ENCODE results near the gene CDC25C. TPM values are rescaled to one million over a fixed set of nuclear protein-coding genes. Genes with fewer than 3 reads are reported as not detected.

Gene CDC25C
- total and polyA plus RNA-seq, 2 of the 4 experiments (the other 2 are of a cell fraction), result 7.3 to 8.2 TPM

DNA sequence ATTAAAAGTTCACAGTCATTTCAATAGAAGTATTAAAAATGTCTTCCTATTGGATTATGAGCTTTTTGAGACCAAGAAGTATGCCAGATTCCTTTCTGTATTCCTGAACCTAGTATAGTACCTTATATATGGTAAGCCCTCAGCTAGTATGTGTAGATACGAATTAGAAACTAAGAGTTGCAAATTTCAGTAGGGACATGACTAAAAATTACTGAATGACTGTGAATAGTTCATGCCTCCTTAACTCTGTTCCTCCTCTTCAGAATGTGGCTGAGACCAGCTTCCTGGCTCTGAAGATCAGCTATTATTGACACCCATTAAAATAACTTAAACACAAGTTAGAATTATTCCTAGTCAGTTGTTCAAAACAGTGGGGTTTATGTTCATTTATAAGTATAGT, 40.6 kb upstream of the CDC25C start:
- CTCF ChIA-PET, result interaction anchor here (1.1 to 1.5 kb wide), 2 partner anchors 19 to 20 kb away, joined by 4 to 5 read pairs; partner anchors contain the start of gene KDM3B

More for the DNA sequence above, 40.6 kb upstream of the CDC25C start:
- no peak for DNase-seq
- Histone ChIP-seq H3K23ac (ENCODE audit: low read depth, low read length) (no peak overlapping the region), H4K5ac (ENCODE audit: low read depth, low read length) (no peak overlapping the region), H3K79me1 (ENCODE audit: low read depth in 1 of 2, low read length in 2 of 2) (peaks cover 30 to 52% of the 10 kb centered on the region in 2 experiments), H3K9me1 (ENCODE audit: insufficient read depth, low read length) (peaks cover 7% of the 10 kb centered on the region; the same call in 1 of the 2 replicates), H2AK9ac (replicated peaks; ENCODE audit: low read depth, low read length, poor library complexity) (no peak overlapping the region), H3K4me2 (ENCODE audit: low read depth, low read length) (no peak overlapping the region), H3K27ac (ENCODE audit: insufficient read depth, low read length) (no peak overlapping the region), H3K4me3 (ENCODE audit: insufficient read depth, low read depth, low read length) (no peak overlapping the region), H2BK15ac (ENCODE audit: low read depth, low read length) (no peak overlapping the region), H3K4me1 (ENCODE audit: control insufficient read depth, insufficient read depth, low read length) (peaks cover 4% of the 10 kb centered on the region; the same call in 1 of the 2 replicates), H2BK20ac (ENCODE audit: low read depth, low read length) (no peak overlapping the region), H3K4ac (ENCODE audit: low read depth, low read length) (no peak overlapping the region), H3K18ac (ENCODE audit: low read depth, low read length) (no peak overlapping the region), H4K91ac (ENCODE audit: insufficient read depth, low read depth, low read length) (no peak overlapping the region), H3K14ac (replicated peaks; ENCODE audit: low read depth, low read length) (no peak overlapping the region), H4K8ac (ENCODE audit: low read depth in 2 of 2, low read length in 2 of 2) (no peak overlapping the region), H3K56ac (ENCODE audit: extremely low read depth, insufficient read depth, low read length) (no peak overlapping the region), H2BK5ac (ENCODE audit: low read depth, low read length, poor library complexity, severe bottlenecking) (no peak overlapping the region), H2BK120ac (ENCODE audit: low read depth, low read length) (no peak overlapping the region), H3K9me3 (ENCODE audit: control insufficient read depth, insufficient read depth, low read length) (no peaks in the 10 kb centered on the region), H3K9ac (ENCODE audit: low read depth, low read length) (no peak overlapping the region), H3K36me3 (ENCODE audit: control insufficient read depth, insufficient read depth, low read length) (peaks cover 19% of the 10 kb centered on the region), H2AFZ (replicated peaks; ENCODE audit: low read length, poor library complexity) (no peak overlapping the region), H4K20me1 (ENCODE audit: insufficient read depth, low read length) (peaks cover 21% of the 10 kb centered on the region), H3K27me3 (ENCODE audit: control insufficient read depth, insufficient read depth, low read length) (no peaks in the 10 kb centered on the region), H2AK5ac (ENCODE audit: low read depth, low read length) (no peak overlapping the region)
- intact Hi-C loops (cut with micrococcal nuclease) (no loop called here), in situ Hi-C loops (cut with MboI; ENCODE audit: low sequenced_read_pairs) (no loop called here), dilution Hi-C loops (cut with HindIII; ENCODE audit: low sequenced_read_pairs, unreplicated experiment) (no loop called here)
- no peak for ATAC-seq (ENCODE audit: low read depth)
- no CpG with 5 or more reads among the region's 1 CpG for WGBS, 2 experiments (ENCODE audit: extremely low coverage in 2 of 2, insufficient read length in 1 of 2)
- BruUV-seq (replicated peaks), result no TSS peak
- no peak for TF ChIP-seq RFX5 (IDR thresholded peaks at IDR 0.05; ENCODE audit: low read depth, low read length)
- POLR2A ChIA-PET (ENCODE audit: unreplicated experiment), result no interaction called here

Data from IMR-90 (cell line).